ENCODE results near the gene SLX4IP. TPM values are rescaled to one million over a fixed set of nuclear protein-coding genes. Genes with fewer than 3 reads are reported as not detected.

SLX4IP gene
- total RNA-seq, 1 donor from 2014 or later, result 2.2 TPM

GRCh38 chr20:10509376-10509775 is 74.3 kb downstream of the SLX4IP start:
- intact Hi-C loops (cut with micrococcal nuclease), result no loop called here
- no peak for ATAC-seq
- no peak for DNase-seq

DNA sequence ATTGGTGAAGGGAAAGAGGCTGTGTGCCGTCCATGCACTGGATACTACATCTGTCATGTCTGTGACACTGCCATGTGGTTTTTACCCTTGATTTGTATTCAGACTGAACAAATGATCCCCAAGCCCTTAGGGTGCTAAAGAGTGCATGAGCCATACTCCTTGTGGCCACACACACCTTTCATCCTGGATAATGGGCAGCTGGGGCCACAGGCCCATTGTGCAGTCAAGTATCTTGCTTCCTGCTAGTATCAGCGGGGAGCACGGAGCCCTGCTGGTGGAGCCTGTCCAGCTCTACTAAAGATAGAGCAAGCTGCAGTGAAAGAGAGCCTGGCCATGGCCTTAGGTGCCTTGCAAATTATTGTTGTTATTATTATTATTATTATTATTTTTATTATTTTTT is 75.1 kb downstream of the SLX4IP start:
- no peak for ATAC-seq
- no peak for DNase-seq
- intact Hi-C loops (cut with micrococcal nuclease), result no loop called here

- intact Hi-C loops (cut with micrococcal nuclease), result no loop called here
- peak; percentile 26 for ATAC-seq
Observed at GRCh38 chr20:10511170-10511508, 76.0 kb downstream of the SLX4IP start.

DNA sequence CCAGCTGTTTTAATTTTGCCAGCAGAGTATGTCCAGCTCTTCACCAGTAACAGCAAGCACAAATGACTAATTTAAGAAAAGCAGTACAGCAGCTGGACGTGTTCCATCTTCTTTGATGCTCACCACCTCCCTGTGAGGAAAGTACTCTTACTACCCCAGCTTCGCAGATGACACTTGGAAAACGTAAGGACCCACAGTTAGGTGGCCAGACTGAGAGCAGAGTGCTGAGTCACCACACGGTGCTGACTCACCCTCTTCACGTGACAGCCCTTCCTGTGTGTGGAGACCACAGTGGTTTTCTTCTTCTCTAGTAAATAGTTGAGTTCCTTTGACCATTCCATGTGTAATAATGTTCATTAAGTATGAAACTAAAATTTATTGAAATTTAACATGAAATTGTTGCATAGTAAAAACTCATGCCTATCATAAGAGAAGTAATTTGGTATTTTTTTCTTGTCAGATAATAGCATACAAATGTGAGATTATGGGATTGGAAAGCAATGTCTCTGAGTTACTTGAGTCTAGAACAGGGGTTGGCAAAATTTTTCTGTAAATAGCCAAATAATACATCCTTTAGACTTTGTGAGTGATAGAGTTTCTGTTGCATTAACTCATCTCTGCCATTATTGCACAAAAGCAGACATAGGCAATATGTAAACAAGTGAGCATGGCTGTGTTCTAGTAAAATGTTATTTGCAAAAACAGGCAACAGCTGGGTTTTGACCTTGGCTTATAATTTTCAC is 76.6 kb downstream of the SLX4IP start:
- ATAC-seq, result peak; percentile 94

More at GRCh38 chr20:10511170-10511508, 76.0 kb downstream of the SLX4IP start:
- DNase-seq, result no peak

DNA sequence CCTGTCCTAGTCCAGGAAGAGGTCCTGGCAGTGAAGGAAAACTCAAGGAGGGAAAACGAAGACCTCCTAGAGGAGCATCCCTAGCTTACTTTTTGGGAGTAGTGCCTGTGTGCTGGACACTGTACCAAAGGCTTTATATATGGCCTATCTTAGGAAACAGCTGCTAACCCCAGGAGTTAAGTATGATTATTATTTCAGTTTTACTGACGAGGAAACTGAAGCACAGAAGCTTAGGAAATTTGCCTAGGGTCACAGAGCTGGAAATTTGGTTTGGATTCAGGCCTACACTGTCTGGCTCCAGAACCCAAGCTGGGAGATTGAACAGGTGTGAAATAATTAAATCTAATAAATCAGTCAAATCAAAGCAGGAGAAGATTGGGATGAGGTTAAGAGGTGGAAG is 78.0 kb downstream of the SLX4IP start:
- ATAC-seq, result no peak
- intact Hi-C loops (cut with micrococcal nuclease), result no loop called here
- no peak for DNase-seq

More for the DNA sequence above, 76.6 kb downstream of the SLX4IP start:
- DNase-seq, result peak; percentile 75
- intact Hi-C loops (cut with micrococcal nuclease), result no loop called here

GRCh38 chr20:10513931-10514575 is 78.9 kb downstream of the SLX4IP start:
- no peak for DNase-seq
- ATAC-seq, result no peak
- intact Hi-C loops (cut with micrococcal nuclease), result no loop called here

DNA sequence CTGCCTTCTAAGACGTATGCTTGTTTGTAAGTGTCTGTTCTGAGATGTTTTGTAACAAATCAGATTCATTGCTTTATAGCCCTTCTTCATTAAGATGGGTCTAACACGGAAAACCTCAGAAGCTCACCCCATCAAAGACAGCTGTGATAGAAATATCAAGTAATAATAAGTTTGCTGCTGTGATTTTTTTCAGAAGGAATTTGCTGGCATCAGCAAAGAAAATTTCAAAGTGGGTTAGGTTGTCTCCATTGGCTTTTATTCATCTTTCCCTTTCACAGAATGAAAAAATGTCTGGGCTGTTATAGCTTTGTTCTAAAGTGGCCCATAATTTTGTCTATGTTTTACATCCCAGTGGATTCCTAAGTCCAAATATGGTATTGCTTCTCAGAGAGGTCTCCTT is 81.4 kb downstream of the SLX4IP start:
- DNase-seq, result no peak
- no peak for ATAC-seq
- intact Hi-C loops (cut with micrococcal nuclease), result no loop called here

- DNase-seq, result no peak
- ATAC-seq, result no peak
- intact Hi-C loops (cut with micrococcal nuclease), result no loop called here
Observed at GRCh38 chr20:10519361-10520046, 84.4 kb downstream of the SLX4IP start.

- intact Hi-C loops (cut with micrococcal nuclease), result no loop called here
- no peak for DNase-seq
Observed at GRCh38 chr20:10520528-10520927, 85.4 kb downstream of the SLX4IP start.

GRCh38 chr20:10521068-10521831 is 86.1 kb downstream of the SLX4IP start:
- ATAC-seq, result no peak
- intact Hi-C loops (cut with micrococcal nuclease), result no loop called here
- no peak for DNase-seq

More at GRCh38 chr20:10520528-10520927, 85.4 kb downstream of the SLX4IP start:
- no peak for ATAC-seq

DNA sequence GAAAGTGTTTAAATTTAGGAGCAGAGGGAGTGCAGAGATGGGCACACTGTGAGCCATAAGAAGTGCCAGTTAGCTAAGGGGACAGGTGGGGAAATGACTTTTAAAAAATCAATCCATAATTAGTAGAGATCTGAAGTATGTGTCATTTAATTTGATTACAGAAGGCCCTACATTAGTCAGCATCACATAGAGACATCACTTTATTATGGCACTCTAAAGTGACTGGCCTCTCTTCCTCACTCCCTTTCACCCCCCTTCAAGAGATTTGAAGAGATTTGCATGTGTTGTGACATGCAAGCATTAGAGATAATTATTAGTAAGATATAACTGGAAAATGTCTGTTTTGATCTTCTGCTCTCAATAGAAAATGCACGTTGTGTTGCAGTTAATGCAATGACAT is 86.7 kb downstream of the SLX4IP start:
- intact Hi-C loops (cut with micrococcal nuclease), result no loop called here
- DNase-seq, result no peak
- ATAC-seq, result no peak

- intact Hi-C loops (cut with micrococcal nuclease), result no loop called here
- ATAC-seq (no peak), DNase-seq (no peak)
Observed at GRCh38 chr20:10522328-10522727, 87.2 kb downstream of the SLX4IP start.

DNA sequence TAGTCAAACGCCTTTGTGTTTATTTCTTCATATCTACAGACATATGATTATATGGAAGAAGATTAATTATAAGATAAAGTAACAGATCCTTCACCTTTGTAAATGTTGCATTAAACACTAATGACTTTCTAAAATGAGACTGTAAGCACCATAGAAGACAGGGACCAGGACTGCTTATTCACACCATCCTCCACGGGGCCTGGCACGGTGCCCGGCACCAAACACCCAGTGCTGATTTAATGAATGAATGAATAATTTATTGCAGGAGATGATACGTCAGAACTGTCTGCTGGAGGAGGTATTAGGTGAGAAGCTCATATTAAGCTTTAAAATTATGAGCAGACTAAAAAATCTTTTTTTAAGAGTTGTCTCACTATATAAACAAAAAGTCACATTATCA is 88.3 kb downstream of the SLX4IP start:
- intact Hi-C loops (cut with micrococcal nuclease), result no loop called here
- no peak for ATAC-seq
- no peak for DNase-seq

DNA sequence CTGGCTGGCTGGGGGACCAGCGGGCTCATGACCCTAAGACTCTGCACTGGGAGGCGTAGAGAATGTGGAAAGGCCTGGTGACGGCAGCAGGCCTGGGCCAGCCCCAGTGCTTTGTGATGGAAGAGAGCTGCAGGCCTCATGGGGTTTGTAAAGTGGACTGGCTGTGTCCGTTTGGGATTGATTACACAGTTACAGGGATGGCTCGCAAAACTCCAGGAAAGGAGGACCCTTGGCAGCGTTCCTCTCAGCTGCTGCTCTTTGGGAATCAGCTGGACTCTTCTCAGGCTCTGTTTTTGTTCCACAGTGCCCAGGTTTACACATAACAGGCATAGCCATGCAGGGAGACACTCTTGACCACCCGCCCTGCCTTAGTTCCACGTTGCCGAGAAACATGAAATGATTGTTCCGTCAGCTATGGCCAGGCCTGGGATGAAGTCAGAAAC is 89.0 kb downstream of the SLX4IP start:
- peak; percentile 57 for DNase-seq
- intact Hi-C loops (cut with micrococcal nuclease), result no loop called here
- ATAC-seq, result peak; percentile 91

DNA sequence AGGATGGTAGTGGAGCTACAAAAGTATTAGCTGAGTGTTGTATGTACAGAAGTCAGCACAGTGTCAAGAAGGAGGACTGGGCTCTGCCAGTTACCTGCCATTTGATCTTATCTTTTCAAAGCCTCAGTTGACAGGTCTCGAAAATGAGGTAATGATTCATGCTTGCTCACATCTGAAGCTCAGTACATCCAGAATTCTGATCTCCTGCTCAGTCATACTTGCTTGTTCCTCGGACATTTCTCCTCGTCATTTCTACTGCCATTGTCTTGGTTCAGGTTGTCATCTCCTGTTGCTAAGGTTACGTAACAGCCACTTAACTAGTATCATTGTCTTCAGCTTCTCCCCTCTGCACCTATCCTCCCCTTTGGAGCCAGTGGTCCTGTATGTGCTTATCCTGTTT is 89.5 kb downstream of the SLX4IP start:
- ATAC-seq (no peak), DNase-seq (no peak)
- intact Hi-C loops (cut with micrococcal nuclease), result no loop called here

GRCh38 chr20:10527781-10528180 is 92.7 kb downstream of the SLX4IP start:
- no peak for DNase-seq
- no peak for ATAC-seq
- intact Hi-C loops (cut with micrococcal nuclease), result no loop called here

DNA sequence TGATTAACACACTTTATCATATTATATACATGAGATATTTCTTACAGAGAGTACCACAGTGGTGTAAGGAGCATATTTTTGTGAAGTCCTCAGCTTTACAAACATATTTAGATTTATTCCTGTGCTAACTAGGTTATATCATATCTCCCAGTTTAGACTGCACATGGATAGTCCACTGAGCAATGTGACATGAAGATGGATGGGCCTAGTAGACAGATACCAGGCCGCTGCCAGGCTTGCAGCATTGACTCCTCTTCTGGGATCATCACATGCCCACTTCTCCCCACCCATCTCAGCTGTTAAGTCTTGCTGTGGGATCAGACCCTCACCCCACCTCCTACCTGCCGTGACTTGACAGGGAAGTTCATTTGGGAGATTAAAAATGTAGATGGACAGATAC is 95.8 kb downstream of the SLX4IP start:
- no peak for ATAC-seq
- intact Hi-C loops (cut with micrococcal nuclease), result no loop called here
- DNase-seq, result no peak

- no peak for DNase-seq
- no peak for ATAC-seq
- intact Hi-C loops (cut with micrococcal nuclease), result no loop called here
Observed at GRCh38 chr20:10531848-10532247, 96.7 kb downstream of the SLX4IP start.

GRCh38 chr20:10532361-10532760 is 97.3 kb downstream of the SLX4IP start:
- no peak for DNase-seq
- intact Hi-C loops (cut with micrococcal nuclease), result no loop called here
- no peak for ATAC-seq

- intact Hi-C loops (cut with micrococcal nuclease), result no loop called here
- DNase-seq (no peak), ATAC-seq (no peak)
Observed at GRCh38 chr20:10536531-10536930, 101.4 kb downstream of the SLX4IP start.

All from left ventricle myocardium superior (tissue), 1 donor.